NCI-H1105 treated with DMSO at 0.1 percent for 48 hours (cell line): ENCODE data around the gene SREBF1.

Source experiments
- DNase-seq: peaks from one replicate; lab custom pipeline; 2025; lab: John Stamatoyannopoulos, UW

Gene SREBF1

DNA sequence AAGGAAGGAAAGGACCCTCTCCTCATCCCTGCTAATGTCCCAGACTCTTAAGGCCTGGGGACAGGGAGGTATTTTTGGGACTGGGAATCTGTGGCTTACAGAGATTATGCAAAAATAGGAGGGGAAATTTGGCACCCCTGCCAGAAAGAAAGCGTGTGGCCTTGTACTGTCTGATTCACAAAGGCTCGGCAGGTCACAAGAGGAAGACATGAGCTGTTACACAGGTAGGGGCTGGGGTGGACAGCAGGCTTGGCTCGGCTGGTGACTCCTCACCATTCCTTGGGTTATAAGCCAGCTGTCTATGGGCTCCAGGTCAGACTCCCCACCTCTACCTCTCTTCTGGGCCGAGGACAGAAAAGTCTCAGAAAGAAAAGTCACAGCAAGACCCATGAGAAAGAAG lies 20.7 kb upstream of the SREBF1 start:
- DNase-seq, result no peak

DNA sequence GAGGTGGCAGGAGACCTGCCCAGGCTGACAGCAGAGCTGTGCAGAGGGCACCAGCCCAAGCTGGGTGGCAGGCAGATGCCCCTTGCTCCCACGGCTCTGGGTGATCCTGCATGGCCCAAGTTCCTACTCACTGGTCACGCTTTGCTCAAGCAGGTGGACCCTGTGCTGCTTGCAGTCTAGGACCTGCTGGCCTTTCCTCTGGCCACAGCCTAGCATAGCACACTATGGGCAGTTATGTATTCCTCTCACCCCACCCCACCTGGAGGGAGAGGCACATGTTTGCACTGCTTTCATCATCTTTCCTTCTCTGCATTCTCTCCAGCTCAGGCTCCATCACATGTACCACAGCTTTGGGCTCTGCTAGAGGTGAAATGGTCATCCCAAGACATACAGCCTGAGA lies 19.6 kb upstream of the SREBF1 start:
- no peak for DNase-seq

DNA sequence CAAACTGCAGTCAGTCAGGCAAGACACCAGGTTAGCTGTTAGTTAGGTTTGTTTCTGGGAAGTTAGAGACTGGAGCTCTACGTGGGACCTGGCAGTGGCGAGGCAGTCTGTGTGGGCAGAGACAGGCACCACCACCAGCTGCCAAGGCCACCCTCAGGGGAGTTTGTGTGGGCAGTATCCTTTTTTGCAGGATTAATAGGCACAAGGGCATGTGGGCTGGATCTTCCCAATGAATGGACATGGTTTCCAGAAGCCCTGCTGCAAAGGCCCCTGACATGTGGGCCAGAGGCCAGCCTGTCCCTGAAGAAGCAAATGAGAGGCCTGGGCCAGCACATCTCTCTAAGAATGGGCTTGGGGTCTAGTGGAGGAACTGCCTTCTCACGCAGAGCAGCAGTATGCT lies 19.2 kb upstream of the SREBF1 start:
- no peak for DNase-seq

DNA sequence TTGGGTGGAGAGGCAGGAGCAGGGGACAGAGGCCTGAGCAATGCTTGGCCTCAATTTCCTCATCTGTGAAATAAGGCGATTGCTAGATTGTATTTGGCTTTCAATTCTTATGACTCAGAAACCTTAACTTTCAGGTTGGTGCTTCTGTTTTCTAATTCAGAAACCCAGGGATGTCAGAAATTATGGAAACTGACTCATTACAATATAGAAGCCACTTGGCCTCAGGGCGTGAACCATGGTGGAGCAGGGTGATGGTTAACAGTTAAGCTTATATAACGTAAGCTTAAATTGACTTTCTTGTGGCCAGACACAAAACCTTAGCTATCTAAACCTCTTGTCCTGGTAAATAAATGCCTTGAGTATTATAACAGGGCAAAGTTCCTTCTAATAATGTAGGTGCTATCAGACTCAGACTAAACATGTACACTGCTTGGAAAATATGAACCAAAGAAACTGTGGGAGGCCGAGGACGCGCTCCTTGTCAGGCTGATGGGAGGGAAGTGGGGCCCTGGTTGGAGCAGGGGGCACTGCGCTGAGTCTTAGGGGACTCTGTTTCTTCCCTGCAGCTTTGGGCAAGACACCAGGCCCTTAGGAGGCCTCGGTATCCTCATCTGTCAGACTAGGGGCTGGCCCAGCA lies 17.1 kb upstream of the SREBF1 start:
- no peak for DNase-seq

DNA sequence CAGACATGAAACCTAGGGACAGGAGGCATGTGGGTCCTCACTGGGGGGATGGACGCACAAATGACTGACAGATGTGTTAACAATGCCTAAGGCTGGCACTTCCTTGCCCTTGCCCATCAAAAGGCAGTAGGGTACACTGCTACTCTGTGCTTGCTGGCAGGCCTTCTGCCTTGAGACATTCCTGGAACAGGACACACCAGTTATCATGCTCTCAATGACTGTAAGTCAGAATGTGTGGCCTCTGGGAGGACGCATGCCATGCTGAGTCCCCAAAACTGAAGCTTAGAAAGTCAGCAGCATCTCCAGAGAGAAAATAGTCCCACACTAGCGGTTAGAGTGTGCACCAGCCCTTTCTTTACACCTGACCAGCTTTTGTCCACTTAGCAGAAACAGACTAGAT lies 16.1 kb upstream of the SREBF1 start:
- DNase-seq, result no peak

DNA sequence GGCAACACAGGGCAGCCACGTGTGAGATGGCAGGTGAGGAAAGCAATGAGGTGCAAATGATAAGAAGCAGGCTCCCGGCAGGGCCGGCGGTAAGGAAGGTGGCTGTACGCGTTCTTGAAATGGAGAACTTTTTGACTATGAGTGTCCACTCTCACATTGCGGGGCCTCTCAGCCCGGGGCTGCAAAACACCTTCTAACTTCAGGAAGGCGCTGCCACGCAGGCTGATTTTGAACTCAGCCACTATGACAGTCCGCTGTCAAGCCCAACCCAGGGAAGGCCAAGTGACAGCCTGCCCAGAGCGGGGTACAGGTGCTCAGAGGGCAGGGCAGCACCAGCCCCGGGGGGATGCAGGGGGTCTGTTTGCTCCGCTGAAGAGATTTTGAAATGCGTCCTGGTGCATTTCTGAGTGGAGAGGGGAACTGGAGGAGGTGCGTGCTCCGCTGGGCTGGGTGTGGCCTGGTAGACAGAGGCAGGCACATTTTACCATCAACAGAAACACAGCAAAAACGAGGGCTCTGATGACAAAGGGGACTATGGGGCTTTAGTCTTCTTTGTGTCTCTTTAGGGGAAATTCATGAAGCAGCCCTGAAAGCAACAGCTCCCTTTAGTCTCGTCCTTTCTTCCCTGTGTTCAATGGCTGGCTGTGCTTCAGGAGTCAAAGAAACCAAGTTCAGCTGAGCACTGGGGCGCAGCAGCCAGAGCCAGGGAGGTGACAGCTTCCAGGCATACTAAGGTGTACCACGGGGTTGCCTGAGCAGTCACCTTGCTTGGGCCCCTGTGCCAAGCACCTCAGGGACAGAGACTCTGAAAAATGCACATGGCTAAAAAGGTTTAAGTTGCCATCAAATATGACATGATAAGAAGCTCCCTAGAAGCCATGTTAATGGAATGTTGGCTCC lies 14.6 kb upstream of the SREBF1 start:
- no peak for DNase-seq

DNA sequence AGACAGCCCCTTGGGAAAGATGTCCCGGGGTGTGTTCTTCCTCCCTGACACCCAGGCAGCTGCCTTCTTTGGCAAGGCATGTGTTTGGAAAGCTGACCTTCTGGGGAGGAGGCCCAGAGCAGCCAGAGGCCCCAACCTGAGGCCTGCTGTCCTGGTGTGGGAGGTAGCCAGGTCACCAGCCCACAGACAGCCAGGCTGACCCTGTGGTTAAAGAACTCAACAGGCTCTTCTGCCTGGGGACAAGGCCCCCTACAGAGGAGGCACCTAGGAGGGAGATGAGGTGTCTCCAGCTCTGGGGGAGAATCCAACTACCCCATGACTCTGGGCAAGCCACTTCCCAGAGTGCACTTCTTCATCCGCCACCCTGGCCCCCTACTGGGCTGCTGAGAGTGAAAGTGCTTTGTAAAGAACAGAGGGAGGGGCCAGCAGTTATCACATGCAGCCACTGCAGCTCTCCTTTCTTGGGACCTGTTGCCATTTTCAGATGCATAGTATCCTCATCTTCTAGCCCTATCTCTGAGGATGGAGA lies 13.1 kb upstream of the SREBF1 start:
- peak; percentile 14 for DNase-seq

DNA sequence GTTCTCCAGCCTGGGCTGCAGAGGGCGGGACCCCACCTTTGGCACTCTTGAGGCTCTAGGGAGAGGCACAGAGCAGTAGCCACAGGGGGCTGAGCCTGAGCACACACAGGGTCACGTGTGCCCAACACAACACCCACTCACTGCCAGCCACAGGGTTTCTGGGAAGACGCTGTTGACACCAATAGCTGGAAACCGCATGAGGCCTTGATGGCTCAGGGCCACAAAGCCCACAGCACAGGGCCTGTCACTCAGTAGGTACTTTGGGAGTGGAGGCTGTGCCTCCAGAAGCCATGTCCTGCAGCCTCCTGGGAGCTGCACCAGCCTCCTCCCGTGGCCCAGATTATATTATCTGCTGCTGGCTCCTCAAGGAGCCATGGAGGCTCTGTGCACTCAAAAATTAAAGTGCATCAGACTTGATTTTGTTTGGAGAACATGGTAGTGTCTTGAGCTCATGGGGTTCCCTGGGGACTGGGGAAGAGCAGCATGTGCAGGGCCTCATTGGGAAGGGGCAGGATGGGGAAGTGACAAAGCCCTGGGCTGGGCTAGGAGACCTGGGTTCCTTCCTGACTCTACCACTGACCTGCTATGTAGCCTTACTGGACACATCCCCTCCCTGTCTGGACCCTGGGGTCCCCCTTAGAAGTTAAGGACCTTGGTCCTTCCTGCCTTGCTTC lies 12.5 kb upstream of the SREBF1 start:
- DNase-seq, result no peak

DNA sequence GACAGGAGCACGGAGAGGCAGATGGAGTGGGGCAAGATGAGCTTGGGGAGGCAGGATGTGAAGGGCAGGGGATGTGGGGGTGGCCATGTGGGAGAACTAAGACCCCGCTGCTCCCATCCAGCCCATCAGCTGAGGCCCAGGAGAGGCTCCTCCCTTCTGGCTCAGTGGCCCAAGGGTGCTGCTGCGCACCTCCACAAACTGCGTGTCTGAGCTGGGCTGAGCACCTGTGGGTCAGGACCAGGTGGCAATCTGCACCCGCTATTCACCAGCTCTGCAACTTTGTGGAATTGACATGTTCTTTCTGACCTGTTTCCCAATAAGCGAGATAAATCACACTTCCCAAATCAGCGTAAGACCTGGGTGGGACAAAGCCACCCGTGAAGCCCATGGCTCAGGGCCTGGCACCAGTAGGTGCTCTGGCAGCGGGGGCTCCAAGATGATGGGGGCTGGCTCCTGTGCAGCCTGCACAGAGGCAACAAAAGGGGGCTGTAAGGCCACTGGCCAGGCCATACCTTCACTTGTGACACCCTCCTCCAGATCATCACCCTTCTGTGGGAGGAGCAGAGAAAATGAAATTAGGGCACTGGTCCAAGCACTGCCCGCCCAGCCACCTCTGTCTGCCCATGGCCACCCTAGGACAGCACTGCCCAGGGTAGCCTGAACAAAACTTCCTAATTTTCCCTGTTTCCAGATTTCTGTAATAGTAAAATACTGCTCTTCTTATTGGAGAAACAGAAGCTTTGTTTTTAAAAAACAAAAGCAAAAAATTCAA lies 11.7 kb upstream of the SREBF1 start:
- DNase-seq, result no peak

DNA sequence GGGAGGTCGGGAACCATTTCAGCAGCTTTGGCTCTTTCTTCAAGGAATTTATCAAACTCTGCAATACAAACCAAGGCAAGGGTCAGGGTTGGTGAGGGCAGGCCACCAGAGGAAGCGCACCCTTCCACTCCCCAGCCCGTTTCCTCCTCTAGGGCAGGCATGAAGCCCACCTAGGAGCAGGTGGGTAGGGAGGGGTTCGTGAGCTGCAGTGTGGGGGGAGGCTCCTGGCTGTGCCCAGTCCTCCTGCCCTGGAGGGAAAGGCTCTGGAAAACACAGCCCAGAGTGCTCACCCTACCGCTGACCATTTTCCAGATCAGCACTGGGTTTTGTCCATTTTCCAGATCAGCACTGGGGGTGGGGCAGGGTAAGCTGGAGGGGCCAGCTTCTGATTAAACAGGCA lies 10.9 kb upstream of the SREBF1 start:
- DNase-seq, result no peak

DNA sequence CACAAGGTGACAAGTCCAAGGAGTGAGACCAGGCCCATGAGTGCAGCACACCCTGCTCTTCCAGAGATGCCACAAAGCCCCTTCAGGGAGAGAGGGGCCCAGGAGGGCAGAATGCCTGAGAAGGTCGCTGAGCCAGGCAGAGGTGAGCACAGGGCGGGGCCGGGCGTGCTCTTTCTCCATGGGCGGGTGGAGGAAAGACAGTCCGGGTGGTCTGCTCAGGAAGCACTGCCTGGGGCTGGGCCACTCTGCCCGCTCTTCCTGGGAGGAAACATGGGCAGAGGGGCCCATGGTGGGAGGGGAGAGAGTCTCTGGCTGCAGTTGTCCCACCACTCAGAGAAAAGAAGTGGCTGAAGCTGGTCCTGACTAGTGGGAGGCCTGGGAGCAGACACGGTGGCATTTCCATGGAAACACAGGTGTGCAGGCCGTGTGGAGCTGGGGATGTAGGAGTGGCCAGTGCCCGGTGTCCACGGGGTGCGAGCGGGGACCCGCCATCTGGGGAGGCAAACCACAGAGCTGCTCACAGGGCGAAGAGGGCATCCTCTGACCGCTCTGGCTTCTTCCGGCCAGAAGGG lies 10.4 kb upstream of the SREBF1 start:
- DNase-seq, result no peak

DNA sequence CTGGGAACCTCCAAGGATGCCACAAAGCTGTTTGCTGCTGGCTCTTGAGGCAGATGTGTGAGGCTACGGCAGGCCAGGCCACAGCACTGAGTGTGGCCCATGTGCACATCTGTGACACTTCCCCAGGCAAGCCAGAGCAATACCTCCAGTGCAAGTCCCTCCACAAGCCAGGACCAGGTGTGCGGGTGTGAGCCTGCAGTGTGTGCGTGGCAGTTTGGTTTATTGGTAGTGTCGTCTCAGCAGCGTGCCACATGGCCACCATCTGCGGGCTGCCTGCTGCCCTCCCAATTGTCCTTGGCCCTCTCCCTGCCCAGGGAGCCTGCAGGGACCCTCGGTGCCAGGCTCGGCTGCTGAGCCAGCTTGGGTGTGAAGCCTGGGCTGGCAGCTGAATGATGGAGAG lies 9.9 kb upstream of the SREBF1 start:
- no peak for DNase-seq

DNA sequence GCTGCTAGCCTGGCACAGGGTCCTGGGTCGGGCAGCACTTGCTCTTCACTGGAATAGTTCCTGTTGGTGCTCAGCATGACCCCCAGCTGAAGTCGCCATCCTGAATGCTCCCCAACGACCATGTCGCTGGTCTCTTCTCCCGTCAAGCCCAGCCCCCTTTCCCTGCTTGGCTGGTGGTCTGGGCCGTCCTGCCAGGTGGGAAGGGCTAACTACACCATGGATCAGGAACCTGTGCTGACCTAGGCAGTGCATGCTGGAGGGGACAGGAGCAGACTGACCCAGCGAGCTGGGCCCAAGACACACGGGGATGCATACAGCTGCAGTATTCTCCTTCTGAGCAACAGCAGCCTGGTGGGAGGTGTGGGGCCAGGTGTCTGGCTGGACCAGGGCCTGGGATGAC lies 9.2 kb upstream of the SREBF1 start:
- no peak for DNase-seq

DNA sequence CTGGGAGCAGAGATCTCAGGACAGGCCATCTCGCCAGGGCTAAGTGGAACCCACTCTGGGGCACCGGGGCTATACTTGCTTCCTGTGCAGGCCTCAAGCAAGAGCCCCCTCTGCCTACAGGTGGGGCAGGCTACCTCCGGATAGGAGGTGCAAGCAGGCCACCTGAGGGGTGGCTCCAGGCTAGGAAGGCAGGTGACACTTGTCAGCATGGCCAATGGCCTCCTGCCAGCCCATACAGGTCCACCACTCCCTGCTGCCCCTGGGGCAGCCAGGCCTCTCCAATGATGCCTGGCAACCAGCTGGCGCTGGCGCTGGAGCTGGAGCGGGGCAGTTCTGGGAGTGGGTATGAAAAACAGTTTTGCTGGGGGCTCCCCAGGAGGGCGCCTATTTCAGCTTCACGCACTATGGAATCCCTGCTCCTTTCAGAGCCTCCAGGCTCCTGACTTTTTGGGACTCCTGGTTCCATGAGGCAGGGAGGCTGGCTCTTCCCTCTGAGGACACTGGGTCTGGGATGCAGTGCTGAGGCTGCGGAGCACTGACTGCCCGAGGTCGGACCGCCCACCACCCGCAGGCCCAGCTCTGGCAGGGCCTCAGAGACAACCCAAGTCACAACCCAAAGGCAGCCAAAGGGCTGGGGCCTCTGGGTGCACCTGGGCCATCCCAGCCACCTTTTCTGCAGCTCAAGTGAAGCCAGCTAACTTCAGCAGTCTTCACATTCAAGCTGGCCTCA lies 8.4 kb upstream of the SREBF1 start:
- DNase-seq, result no peak

DNA sequence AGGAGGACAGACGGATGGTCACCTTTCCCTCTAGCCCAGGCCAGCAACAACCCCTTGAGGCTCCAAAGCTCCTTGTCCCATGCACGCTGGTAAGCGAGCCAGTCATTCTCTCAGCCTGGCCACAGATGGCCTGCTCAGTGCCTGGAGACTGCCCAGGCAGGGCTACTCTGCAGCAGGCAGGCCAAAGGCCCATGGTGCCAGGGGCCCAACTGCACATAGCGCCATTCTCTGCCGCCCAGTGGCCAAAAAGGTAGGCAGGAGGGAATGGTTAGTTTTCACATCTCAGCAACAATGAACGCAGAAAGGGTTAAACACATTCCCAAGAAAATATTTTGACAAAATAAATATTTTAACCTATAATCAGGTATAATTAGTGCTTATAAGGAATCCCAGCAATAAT lies 7.7 kb upstream of the SREBF1 start:
- no peak for DNase-seq

DNA sequence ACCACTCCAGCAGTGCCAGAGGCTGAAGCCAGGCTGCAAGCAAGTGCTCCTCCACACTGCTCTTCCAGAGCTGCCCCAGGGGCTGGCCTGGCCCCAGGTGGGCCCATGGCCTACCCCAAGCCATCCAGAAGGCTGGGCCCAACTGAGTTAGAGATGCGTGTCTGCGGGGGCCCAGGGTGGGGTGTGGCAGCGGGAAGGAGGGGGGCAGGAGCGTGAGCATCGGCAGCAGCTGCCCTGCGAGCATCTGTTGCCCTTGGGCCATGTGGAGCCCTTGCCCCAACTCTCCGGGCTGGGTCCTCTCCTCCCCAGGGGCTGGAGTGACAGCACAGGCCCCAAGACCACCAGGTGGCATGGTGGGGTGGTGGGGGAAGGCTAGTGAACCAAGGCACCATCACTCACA lies 7.3 kb upstream of the SREBF1 start:
- DNase-seq, result no peak

DNA sequence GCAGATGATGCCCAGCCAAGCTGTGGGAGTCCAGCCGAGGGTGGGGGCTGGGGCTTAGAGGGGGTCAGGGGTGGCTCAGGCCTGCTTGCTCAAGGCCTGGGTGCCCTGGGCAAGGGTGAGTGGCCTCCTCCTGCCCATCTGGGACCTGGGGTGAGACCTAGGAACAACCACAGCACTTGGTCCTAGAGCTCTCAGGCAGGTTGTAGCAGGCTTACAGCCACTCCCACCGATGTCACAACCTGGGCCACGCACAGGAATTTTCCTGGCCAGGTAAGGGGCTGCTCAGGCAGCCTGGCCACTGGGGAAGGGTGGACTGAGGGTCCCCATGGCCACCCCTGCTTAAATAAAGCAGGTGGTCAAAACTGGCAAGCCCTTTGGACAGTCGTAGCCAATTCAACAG lies 6.3 kb upstream of the SREBF1 start:
- DNase-seq, result no peak

DNA sequence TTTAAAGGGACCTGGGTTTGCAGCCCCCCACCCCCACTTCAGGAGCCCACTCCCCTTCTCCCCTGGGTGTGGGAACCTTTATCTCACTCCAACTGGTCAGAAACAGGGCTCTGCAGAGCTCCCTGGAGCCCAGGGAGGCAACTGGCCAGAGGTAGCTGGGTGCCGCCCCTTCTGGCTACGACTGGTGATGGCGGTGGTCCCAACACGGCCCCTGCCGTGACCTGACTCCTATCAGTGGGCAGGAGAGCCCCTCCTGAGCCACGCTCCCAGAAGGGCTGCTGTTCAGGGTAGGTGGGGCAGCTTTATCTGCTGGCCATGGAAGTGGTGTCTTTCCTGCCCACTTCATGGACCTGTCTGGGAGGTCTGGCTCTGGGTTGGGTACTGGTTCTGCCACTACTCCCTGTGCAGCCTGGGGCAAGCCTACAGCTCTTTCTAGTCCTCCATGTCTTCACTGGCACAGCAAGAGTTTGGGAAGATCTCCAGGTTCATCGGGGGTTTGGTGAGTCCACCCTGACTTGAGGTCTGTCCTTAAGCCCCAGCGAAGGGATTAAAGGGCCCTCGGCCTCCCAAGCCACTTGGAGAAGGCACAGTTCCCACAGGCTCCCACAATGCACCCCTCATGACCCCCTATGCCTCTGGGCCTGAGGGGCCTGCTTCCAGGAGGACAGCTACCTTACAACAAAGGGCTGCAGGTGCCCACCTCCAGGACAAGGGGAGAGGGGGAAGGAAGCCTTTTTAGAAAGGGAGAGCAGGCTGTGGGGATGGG lies 5.5 kb upstream of the SREBF1 start:
- DNase-seq, result no peak

DNA sequence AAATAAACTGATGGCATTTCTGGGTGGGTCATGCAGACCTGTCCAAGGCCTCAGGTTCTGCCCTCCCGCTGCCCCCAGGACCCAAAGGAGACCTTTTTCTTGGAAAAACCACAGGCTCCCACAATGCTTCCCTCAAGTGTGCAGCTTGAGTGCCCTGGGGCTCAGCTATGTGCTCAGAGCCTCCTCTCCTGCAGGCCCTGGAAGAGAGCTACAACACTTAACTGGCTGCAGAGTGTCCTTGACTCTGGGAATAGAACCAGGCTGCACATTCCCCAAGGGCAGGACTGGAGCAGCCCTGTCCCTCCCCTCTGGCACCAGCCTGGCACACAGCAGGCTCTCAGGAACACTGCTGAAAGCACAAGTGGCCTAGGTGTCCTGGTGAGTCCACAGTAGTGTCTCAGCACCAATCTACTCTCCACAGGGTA lies 4.8 kb upstream of the SREBF1 start:
- DNase-seq, result no peak
